ENCODE results near the gene UBE2L5.
"Not testable (repeated sequence)": the region's sequence is repeated elsewhere in the genome, so short reads cannot be mapped to it uniquely, and the experiment has no call there.

UBE2L5 gene

GRCh38 chr13:30440910-30441703 is 18.8 kb downstream of the UBE2L5 start:
- no peak for DNase-seq (ENCODE audit: low read depth)

DNA sequence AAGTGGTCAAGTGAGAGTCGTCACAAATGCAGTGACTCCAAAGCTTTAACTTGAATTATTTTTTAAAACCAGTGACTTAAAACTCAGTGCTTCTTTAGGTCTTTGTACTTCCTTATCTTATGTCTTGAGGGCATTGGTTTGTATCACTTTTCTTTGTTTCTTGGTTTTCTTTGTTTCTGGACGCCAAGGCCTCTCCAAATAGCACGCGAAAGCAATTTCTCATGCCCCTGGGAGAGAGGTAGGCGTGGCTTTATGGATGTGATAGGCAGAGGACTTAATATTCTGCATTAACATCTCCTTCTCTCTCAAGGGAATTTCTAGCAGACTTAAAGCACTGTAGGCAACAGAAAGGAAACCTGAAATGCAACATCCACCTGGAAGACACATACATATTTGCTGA is 20.6 kb downstream of the UBE2L5 start:
- no peak for DNase-seq (ENCODE audit: low read depth)

DNA sequence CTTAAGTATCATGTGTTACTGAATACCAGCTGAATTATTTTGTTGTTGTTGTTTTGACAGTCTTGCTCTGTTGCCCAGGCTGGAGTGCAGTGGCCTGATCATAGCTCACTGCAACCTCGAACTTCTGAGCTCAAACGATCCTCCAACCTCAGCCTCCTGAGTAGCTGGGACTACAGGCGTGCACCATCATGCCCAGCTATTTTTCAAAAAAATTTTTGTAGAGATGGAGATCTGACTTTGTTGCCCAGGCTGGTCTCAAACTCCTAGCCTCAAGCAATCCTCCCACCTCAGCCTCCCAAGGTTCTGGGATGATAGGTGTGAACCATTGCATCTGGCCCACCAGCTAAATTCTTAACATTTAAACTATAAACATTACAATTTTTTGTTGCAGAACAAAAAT is 21.2 kb downstream of the UBE2L5 start:
- not testable (repeated sequence) for DNase-seq (ENCODE audit: low read depth)

DNA sequence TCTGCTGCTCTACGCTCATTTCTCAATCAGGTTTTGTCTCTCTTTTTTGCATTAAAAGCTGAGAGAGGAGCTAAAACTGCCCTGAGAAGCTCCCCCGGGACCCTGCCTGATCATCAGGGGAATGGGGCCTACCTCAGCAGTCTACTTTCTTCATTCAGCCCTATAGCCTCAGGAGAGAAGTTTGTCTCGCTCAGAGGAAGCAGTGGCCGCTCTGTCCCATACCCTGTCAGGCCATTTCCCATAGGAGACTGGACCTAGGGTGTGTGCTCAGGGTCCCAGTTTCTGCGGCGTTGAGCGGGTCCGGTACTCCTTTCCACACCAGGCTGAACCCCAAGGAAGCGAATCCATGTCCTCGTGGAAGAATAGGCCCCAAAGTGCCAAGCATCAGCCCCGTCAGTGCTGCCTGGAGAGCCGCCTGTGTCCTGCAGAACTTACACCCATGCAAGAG is 21.7 kb downstream of the UBE2L5 start:
- no peak for DNase-seq (ENCODE audit: low read depth)

DNA sequence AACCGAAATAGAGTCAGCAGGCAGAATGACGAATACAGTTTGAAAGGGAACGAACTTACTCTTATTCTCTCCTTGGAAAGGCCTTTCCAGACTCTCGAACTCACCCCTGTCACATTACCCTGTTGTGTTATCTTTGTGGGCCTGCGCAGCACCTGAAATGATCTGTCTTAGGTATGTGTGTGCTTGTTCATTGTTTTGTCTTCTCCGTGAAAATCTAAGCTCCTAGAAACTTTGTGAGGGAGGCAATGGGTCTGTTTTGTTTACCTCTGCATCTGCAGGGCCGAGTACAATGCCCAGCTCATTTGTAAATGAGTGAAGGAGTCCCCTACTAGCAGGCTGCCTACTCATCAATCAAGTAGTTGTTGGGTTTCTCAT is 23.8 kb downstream of the UBE2L5 start:
- no peak for DNase-seq (ENCODE audit: low read depth)

DNA sequence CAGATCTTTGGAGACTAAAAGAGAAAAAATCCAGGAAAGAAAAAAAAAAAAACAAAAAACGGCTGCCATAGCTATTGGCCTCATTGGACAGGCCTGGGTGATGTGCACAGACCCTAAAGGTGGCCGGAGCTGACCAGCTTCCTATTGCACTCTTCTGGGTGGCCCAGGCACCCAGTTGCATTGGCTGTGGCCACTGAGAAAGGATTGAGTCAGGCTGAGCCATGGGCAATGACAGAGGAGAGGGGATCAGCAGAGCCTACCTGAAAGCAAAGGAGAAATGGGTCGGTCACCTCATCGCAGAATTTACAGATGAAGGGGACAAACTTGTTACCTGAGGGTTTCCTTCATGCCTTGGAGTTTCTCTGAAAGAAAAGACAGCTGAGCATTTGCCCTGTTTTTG is 26.1 kb downstream of the UBE2L5 start:
- no peak for DNase-seq (ENCODE audit: low read depth)

GRCh38 chr13:30450066-30450465 is 27.8 kb downstream of the UBE2L5 start:
- no peak for DNase-seq (ENCODE audit: low read depth)

GRCh38 chr13:30451476-30451875 is 29.2 kb downstream of the UBE2L5 start:
- not testable (repeated sequence) for DNase-seq (ENCODE audit: low read depth)

DNA sequence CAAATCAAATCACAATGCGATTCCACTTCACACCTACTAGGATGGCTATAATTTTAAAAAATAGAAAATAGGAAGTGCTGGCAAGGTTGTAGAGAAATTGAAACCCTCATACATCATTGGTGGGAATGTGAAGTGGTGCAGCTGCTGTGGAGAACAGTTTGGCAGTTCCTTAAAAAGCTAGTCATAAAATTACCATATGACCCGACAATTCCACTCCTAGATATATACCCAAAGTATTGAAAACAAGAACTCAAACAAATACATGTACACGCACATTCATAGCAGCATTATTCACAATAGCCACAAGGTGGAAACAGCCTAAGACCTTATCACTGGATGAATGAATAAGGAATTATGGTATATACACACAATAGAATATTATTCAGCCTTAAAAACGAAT is 31.4 kb downstream of the UBE2L5 start:
- peak; percentile 43 for DNase-seq (ENCODE audit: low read depth)

GRCh38 chr13:30454991-30455390 is 32.7 kb downstream of the UBE2L5 start:
- no peak for DNase-seq (ENCODE audit: low read depth)

DNA sequence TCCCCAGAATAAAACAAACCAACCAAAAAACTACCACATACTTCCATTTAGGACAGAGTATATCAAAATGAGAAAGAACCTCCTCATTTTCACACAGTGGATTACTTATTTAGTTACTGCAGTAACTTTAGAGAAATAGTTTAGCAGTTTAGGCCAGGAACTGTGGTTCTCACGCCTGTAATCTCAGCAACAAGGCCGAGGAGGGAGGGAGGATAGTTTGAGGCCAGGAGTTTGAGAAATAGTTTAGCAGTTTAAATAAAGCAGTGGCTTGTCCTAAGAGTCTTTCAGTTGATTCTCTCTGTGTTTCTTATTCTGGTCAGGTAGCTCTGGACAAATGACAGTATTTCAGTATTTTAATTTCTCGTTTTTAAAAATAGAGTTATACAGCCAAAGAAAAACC is 34.0 kb downstream of the UBE2L5 start:
- DNase-seq (ENCODE audit: low read depth) = no peak

GRCh38 chr13:30457306-30457891 is 35.1 kb downstream of the UBE2L5 start:
- DNase-seq (ENCODE audit: low read depth) = no peak

DNA sequence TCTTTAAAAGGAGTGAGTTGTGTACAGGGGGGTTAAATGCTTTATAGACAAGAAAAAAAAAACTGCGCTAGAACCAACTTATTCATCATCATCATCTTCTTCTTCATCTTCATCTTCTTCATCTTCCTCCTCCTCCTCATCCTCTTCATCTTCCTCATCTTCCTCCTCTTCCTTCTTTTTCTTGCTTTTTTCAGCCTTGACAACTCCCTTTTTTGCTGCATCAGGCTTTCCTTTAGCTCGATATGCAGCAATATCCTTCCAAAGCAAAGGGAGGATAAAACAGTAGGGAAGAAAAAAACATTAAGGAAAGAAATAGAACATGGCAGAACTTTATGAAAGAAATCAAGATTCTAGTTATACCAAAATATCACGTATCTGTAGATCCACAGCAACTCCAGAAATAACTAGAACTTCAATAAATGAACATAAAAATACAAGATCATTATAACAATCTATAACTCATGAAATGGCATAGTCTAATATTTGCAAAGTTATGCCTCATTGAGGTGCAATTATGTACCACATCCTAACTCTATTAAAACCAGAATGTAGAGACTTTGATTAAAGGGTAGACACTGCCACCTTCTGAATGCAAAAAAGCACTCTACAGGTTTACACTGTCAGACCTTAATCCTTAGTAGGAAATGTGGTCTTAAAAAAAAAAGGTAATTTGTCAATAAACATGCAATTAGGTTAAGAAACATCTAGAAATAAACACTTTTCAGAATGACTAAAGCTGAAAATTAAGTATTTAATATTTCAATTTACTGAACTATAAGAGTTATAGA is 39.2 kb downstream of the UBE2L5 start:
- peak; percentile 31 for DNase-seq (ENCODE audit: low read depth)

GRCh38 chr13:30463787-30464495 is 41.6 kb downstream of the UBE2L5 start:
- DNase-seq (ENCODE audit: low read depth) = peak; percentile 71

GRCh38 chr13:30464496-30465342 is 42.4 kb downstream of the UBE2L5 start:
- peak; percentile 79 for DNase-seq (ENCODE audit: low read depth)

GRCh38 chr13:30465343-30465592 is 43.0 kb downstream of the UBE2L5 start:
- DNase-seq (ENCODE audit: low read depth) = no peak

DNA sequence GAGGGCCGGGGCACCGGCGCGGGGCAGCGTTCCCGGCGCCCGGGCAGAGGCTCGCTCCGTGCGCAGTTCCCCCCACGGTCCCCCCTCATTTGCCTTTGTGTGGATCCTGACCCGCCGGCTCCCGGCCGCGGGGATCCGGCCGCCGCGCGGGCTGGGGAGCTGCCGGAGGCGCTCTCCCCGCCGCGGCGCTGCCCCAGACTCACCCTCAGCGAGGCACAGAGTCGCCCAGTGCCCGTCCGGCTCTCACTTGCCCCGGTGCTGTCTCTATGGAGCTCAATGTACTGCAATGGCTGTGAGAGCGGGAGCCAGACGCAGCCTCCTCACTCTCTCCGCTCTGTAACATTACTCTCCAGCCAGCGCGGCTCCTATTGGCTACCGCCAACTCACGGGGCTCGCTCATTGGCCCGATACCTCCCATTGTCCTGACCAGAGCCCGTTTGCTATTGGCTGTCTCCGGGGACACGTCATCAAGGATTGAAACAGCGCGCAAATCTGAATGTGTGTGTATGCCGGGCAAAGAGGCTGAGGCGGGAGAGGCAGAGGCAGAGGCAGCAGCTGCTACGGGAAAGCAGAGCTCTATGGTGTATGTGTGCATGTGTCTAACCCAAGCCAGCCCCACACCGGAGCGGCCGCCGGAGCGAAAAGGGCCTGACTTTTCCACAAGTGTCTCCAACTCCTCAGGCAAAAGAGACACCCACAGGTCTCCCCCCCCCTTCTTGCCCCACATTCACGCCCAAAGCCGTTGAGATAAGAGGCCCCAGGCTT is 43.5 kb downstream of the UBE2L5 start, which contains the start of gene HMGB1:
Gene HMGB1, minus strand, starts transcription at position 344 of the 765 bp plus-strand sequence. CDS start 2,256 bp downstream, outside the sequence.
- peak; percentile 99 for DNase-seq (ENCODE audit: low read depth)

DNA sequence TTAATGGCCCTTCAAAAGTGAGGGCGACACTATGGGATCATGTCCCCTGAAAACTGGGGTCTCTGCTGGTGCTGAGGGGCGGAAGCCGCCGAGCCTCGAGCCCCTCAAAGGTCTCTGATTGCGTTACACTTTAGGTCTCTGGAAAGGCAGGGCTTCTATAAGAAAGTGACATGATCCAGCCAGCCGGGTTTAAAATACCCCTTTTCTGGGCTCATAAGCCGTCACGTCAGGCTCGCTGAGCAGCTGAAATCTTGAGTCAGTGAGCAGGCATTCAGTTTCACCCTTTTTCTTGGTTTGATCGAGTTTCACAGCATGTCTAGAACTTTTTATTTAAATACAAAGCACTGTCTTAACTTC is 44.0 kb downstream of the UBE2L5 start:
- peak; percentile 65 for DNase-seq (ENCODE audit: low read depth)

GRCh38 chr13:30466841-30467252 is 44.6 kb downstream of the UBE2L5 start:
- DNase-seq (ENCODE audit: low read depth) = no peak

DNA sequence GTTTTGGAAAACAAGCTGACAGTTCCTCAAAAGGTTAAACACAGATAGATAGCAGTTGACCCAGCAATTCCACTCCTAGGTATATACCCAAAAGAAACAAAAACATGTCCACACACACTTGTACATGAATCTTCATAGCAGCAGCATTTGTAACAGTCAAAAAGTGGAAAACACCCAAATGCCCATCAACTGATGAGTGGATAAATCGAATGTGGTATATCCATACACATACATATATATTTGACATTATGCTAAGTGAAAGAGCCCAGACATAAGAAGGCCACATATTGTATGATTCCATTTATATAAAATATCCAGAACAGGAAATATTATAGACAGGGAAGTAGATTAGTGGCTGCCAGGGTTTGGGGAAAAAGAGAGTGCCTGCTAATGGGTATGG is 51.4 kb downstream of the UBE2L5 start:
- DNase-seq (ENCODE audit: low read depth) = no peak
